OCI-LY7 (cell line): ENCODE results near the gene MYRIP. TPM values are rescaled to one million over a fixed set of nuclear protein-coding genes. Genes with fewer than 3 reads are reported as not detected.

Experiments
- BruUV-seq: library from RNA; stranded (reverse); fragments of 400-500 nt; replicated peaks from 2 replicates; lab custom pipeline; 2021; lab: Mats Ljungman, UMichigan
- CTCF ChIA-PET: fragments of 300-600 bp; sonication (Branson Sonifier 250); formaldehyde crosslinking; loops from one replicate; lab custom pipeline; 2022; ENCODE audit warnings: antibody characterized with exemption; ENCODE audit not compliant: unreplicated experiment; lab: Charles Lee
- POLR2A ChIA-PET: fragments of 300-600 bp; sonication (Branson Sonifier 250); formaldehyde crosslinking; loops from one replicate; lab custom pipeline; 2022; ENCODE audit warnings: antibody characterized with exemption; lab: Charles Lee
- DNase-seq: peaks from one replicate; pipeline ENCODE4 v3.0.0-alpha.2; 2015; ENCODE audit warnings: low spot score
- H2AFZ ChIP-seq: fragments of 200-600 bp; sonication (generic), shearing (Covaris generic); 2 replicates; pipeline ENCODE4 v1.6.1; 2014; ENCODE audit warnings: mild to moderate bottlenecking, antibody characterized with exemption, low read length, moderate library complexity
- H3K27ac ChIP-seq: fragments of 200-600 bp; sonication (generic); 2 replicates; pipeline ENCODE4 v1.5.1; 2014; ENCODE audit warnings: mixed run types, low read depth, mild to moderate bottlenecking, moderate library complexity, low read length, inconsistent platforms; ENCODE audit not compliant: poor library complexity, severe bottlenecking
- H3K36me3 ChIP-seq: fragments of 200-600 bp; sonication (generic); 2 replicates; pipeline ENCODE4 v1.6.1; 2014; ENCODE audit warnings: mild to moderate bottlenecking, antibody characterized with exemption, low read length, moderate library complexity, mixed read lengths; ENCODE audit not compliant: insufficient read depth
- H3K4me1 ChIP-seq: fragments of 200-600 bp; sonication (generic); 2 replicates; pipeline ENCODE4 v1.5.1; 2014; ENCODE audit warnings: mild to moderate bottlenecking, low read length; ENCODE audit not compliant: insufficient read depth, poor library complexity, severe bottlenecking
- H3K4me2 ChIP-seq: fragments of 200-600 bp; sonication (generic); 2 replicates; pipeline ENCODE4 v1.6.1; 2014; ENCODE audit warnings: mild to moderate bottlenecking, low read length
- H3K4me3 ChIP-seq: fragments of 200-600 bp; sonication (generic); 2 replicates; pipeline ENCODE4 v1.5.1; 2014; ENCODE audit warnings: mild to moderate bottlenecking, low read depth, low read length; ENCODE audit not compliant: poor library complexity, severe bottlenecking
- H3K79me2 ChIP-seq: fragments of 200-600 bp; sonication (generic); 2 replicates; pipeline ENCODE4 v1.6.1; 2016; ENCODE audit warnings: low read depth, mild to moderate bottlenecking, low read length, moderate library complexity, mixed read lengths; ENCODE audit not compliant: insufficient read depth
- H3K9me2 ChIP-seq: fragments of 200-600 bp; sonication (generic); 2 replicates; pipeline ENCODE4 v1.6.1; 2016; ENCODE audit warnings: mild to moderate bottlenecking, low read length, mixed read lengths; ENCODE audit not compliant: insufficient read depth
- H3K9me3 ChIP-seq: fragments of 200-600 bp; sonication (generic); 2 replicates; pipeline ENCODE4 v1.6.1; 2014; ENCODE audit warnings: mild to moderate bottlenecking, mixed run types, low read length, mixed read lengths
- H4K20me1 ChIP-seq: fragments of 200-600 bp; sonication (generic); 2 replicates; pipeline ENCODE4 v1.6.1; 2014; ENCODE audit warnings: mild to moderate bottlenecking, antibody characterized with exemption, low read length, moderate library complexity, mixed read lengths; ENCODE audit not compliant: insufficient read depth
- CTCF ChIP-seq: fragments of 200-600 bp; sonication (generic); conservative IDR thresholded peaks from 2 replicates; pipeline ENCODE4 v1.5.1; 2014; ENCODE audit warnings: mild to moderate bottlenecking, antibody characterized with exemption, low read length, moderate library complexity, mixed read lengths
- EZH2phosphoT487 ChIP-seq: fragments of 200-600 bp; sonication (generic); IDR thresholded peaks from 2 replicates; pipeline ENCODE4 v1.6.1; 2018; ENCODE audit warnings: low read depth, borderline replicate concordance, mild to moderate bottlenecking, mixed run types, antibody characterized with exemption, low read length, moderate library complexity, mixed read lengths
- intact Hi-C: fragments of 100-400 bp; cut with micrococcal nuclease; formaldehyde crosslinking; loops from one replicate; pipeline ENCODE4 v1.10.0; 2022; ENCODE audit not compliant: unreplicated experiment
- total RNA-seq, 2 experiments: library from RNA; depleted of rRNA in 1 of 2; stranded (reverse); fragments of >200 nt in 1 of 2; shearing (Covaris generic) in 1 of 2; gene quantifications; 2 replicates each; pipeline ENCODE4 v1.2.3, GENCODE V29; 2014 to 2022

Gene MYRIP
- total RNA-seq, 2 experiments from 2014 or later, result not detected

GRCh38 chr3:40298075-40298474 lies 488.7 kb downstream of the MYRIP start:
- Histone ChIP-seq H3K4me3 (no peak overlapping the region), H3K79me2 (no peaks in the 10 kb centered on the region), H3K27ac (no peak overlapping the region), H3K36me3 (no peaks in the 10 kb centered on the region), H4K20me1 (no peaks in the 10 kb centered on the region), H3K4me2 (no peak overlapping the region), H3K4me1 (no peaks in the 10 kb centered on the region), H3K9me3 (no peaks in the 10 kb centered on the region), H3K9me2 (no peaks in the 10 kb centered on the region), H2AFZ (no peak overlapping the region)
- TF ChIP-seq CTCF, result no peak
- no peak for TF ChIP-seq EZH2phosphoT487
- ChIA-PET CTCF (no interaction called here), POLR2A (interaction anchor here (0.7 kb wide), 1 partner anchor 11 kb away, joined by 3 read pairs; no protein-coding TSS in a partner anchor)
- intact Hi-C loops, result no loop called here
- BruUV-seq, result no TSS peak
- DNase-seq, result no peak

- H3K79me2 ChIP-seq, result no peaks in the 10 kb centered on the region
- H2AFZ ChIP-seq, result no peak overlapping the region
- H3K9me2 ChIP-seq, result no peaks in the 10 kb centered on the region
- BruUV-seq, result no TSS peak
- H3K4me2 ChIP-seq, result no peak overlapping the region
- TF ChIP-seq CTCF (no peak), EZH2phosphoT487 (no peak)
- no peak overlapping the region for H3K27ac ChIP-seq
- intact Hi-C loops, result no loop called here
- DNase-seq, result no peak
- H3K36me3 ChIP-seq, result no peaks in the 10 kb centered on the region
- ChIA-PET CTCF (no interaction called here), POLR2A (interaction anchor here (0.5 kb wide), 1 partner anchor 1286 kb away, joined by 3 read pairs; no protein-coding TSS in a partner anchor)
- no peaks in the 10 kb centered on the region; the same call in 1 of the 2 replicates for H4K20me1 ChIP-seq
- H3K4me3 ChIP-seq, result no peak overlapping the region
- no peaks in the 10 kb centered on the region for H3K9me3 ChIP-seq
- H3K4me1 ChIP-seq, result no peaks in the 10 kb centered on the region
Measured at GRCh38 chr3:40299130-40299720, 489.8 kb downstream of the MYRIP start.

- TF ChIP-seq CTCF (no peak), EZH2phosphoT487 (no peak)
- Histone ChIP-seq H3K79me2 (no peaks in the 10 kb centered on the region), H3K4me1 (no peaks in the 10 kb centered on the region), H3K4me3 (no peak overlapping the region), H3K27ac (no peak overlapping the region), H4K20me1 (no peaks in the 10 kb centered on the region; the same call in 1 of the 2 replicates), H2AFZ (no peak overlapping the region), H3K9me2 (no peaks in the 10 kb centered on the region), H3K4me2 (no peak overlapping the region), H3K9me3 (no peaks in the 10 kb centered on the region), H3K36me3 (no peaks in the 10 kb centered on the region)
- POLR2A ChIA-PET, result interaction anchor here (0.5 kb wide), 1 partner anchor 1285 kb away, joined by 3 read pairs; no protein-coding TSS in a partner anchor
- intact Hi-C loops, result no loop called here
- BruUV-seq, result no TSS peak
- no peak for DNase-seq
- CTCF ChIA-PET, result no interaction called here
Measured at GRCh38 chr3:40299721-40300335, 490.4 kb downstream of the MYRIP start.
